Stomach (tissue), 9 donors: ENCODE measurements around the gene SLC4A2. TPM values are rescaled to one million over a fixed set of nuclear protein-coding genes. Genes with fewer than 3 reads are reported as not detected.

ENCODE experiments used
- DNase-seq, 2 donors: peaks; one replicate each; pipeline versions ENCODE4 v3.0.0 to v3.0.0-alpha.2; 2013 to 2019
- H3K27ac ChIP-seq, 5 donors: fragments of 200-600 bp in 4 of 5; sonication (generic) in 4 of 5; one replicate each; pipeline ENCODE4 v1.5.1; 2013 to 2019; ENCODE audit warnings: mild to moderate bottlenecking in 1 of 5, moderate library complexity in 1 of 5
- H3K27me3 ChIP-seq, 3 donors: fragments of 200-600 bp; sonication (generic); one replicate each; pipeline ENCODE4 v1.5.1; 2017 to 2019; ENCODE audit warnings: mixed run types in 1 of 3
- H3K36me3 ChIP-seq, 4 donors: fragments of 200-600 bp; sonication (generic); 1 replicate in 3 of 4; 2 replicates in 1 of 4; pipeline ENCODE4 v1.5.1; 2016 to 2019
- H3K4me1 ChIP-seq, 4 donors: fragments of 200-600 bp; sonication (generic); one replicate each; pipeline ENCODE4 v1.5.1; 2016 to 2019
- H3K4me3 ChIP-seq, 4 donors: fragments of 200-600 bp; sonication (generic) in 3 of 4; one replicate each; pipeline ENCODE4 v1.5.1; 2016 to 2019; ENCODE audit warnings: mild to moderate bottlenecking in 1 of 4
- H3K9me3 ChIP-seq, 4 donors: fragments of 200-600 bp; sonication (generic); one replicate each; pipeline ENCODE4 v1.5.1; 2016 to 2019
- CTCF ChIP-seq, 7 experiments: fragments of 450-650 bp in 4 of 7; fragments of 200-600 bp in 3 of 7; sonication (generic) in 3 of 7; IDR thresholded peaks; one replicate each; pipeline ENCODE4 v1.5.1; 2016 to 2019; ENCODE audit warnings: antibody characterized with exemption in 7 of 7, control low read depth in 2 of 7, mild to moderate bottlenecking in 1 of 7
- EP300 ChIP-seq: sonication (generic); formaldehyde crosslinking; IDR thresholded peaks from one replicate; pipeline ENCODE4 v1.6.1; 2017; ENCODE audit warnings: antibody characterized with exemption
- POLR2A ChIP-seq, 4 donors: fragments of 450-650 bp; IDR thresholded peaks; one replicate each; pipeline ENCODE4 v1.6.1; 2016; ENCODE audit warnings: antibody characterized with exemption in 4 of 4, control low read depth in 2 of 4, mild to moderate bottlenecking in 1 of 4, moderate library complexity in 1 of 4
- POLR2AphosphoS5 ChIP-seq, 3 donors: sonication (generic); formaldehyde crosslinking; IDR thresholded peaks; one replicate each; pipeline ENCODE4 v1.6.1; 2016; ENCODE audit warnings: antibody characterized with exemption in 3 of 3
- WGBS, 5 donors: extraction: QIAGEN DNeasy Blood & Tissue Kit in 3 of 5; methylation state at CpG; one replicate each; pipeline versions ENCODE4 v1.1.5 to v1.1.7; 2013 to 2018; 5-methylcytosine and 5-hydroxymethylcytosine counted together
- intact Hi-C: fragments of 100-400 bp; cut with DNase I; formaldehyde crosslinking; loops from one replicate; pipeline ENCODE4 v1.15.1; 2023; ENCODE audit warnings: low total_unique reads
- polyA plus RNA-seq, 3 donors: library from polyadenylated mRNA; stranded (reverse); fragments of 200-250 nt; gene quantifications; one replicate each; pipeline ENCODE4 v1.2.3, GENCODE V29; 2013
- total RNA-seq, 5 donors: library from RNA; depleted of rRNA; stranded (reverse); fragments of >200 nt; gene quantifications; one replicate each; pipeline versions ENCODE4 v1.1.0 to v1.2.3, GENCODE V29; 2014 to 2016
- donor health status: healthy with polysubstance abuse.
- donor health status: Bipolar disorder and iron deficiency.
- donor health status: healthy.

The SLC4A2 gene
- total and polyA plus RNA-seq, 8 donors: 65.9 to 296 (median 126) TPM

- H3K4me1 ChIP-seq: peaks cover 26 to 37% (median 32%) of the 10 kb centered on the region in 4 donors
- no peak for DNase-seq
- TF ChIP-seq CTCF (IDR thresholded peaks at IDR 0.05) (no peak), POLR2AphosphoS5 (IDR thresholded peaks at IDR 0.05) (no peak), EP300 (no peak), POLR2A (IDR thresholded peaks at IDR 0.05) (no peak)
- H3K36me3 ChIP-seq: peaks cover 37 to 61% (median 56%) of the 10 kb centered on the region in 4 donors
- intact Hi-C loops: loop anchor here (10.0 kb wide), 1 partner anchor 53 kb away; no protein-coding TSS in a partner anchor
- H3K27ac ChIP-seq: no peak overlapping the region
- H3K27me3 ChIP-seq: no peaks in the 10 kb centered on the region
- H3K9me3 ChIP-seq: no peaks in the 10 kb centered on the region
- H3K4me3 ChIP-seq: no peak overlapping the region
- WGBS, 5 donors: 85 to 88% (median 87%) methylated on average over 12 of the region's 12 CpGs
These were observed 58.2 kb downstream of the SLC4A2 start for GRCh38 chr7:151117565-151117964.

- Histone ChIP-seq H3K4me3 (no peak overlapping the region), H3K27ac (no peak overlapping the region), H3K36me3 (peaks cover 42 to 69% (median 64%) of the 10 kb centered on the region in 4 donors), H3K4me1 (peaks cover 21 to 29% (median 24%) of the 10 kb centered on the region in 4 donors), H3K9me3 (no peaks in the 10 kb centered on the region), H3K27me3 (no peaks in the 10 kb centered on the region)
- WGBS, 5 donors: 94 to 97% (median 96%) methylated on average over 32 to 38 of the region's 38 CpGs
- intact Hi-C loops: loop anchor here (10.0 kb wide), 1 partner anchor 54 kb away; no protein-coding TSS in a partner anchor
- no peak for DNase-seq
- no peak for TF ChIP-seq CTCF (IDR thresholded peaks at IDR 0.05)
- no peak for TF ChIP-seq EP300
- TF ChIP-seq POLR2AphosphoS5 (IDR thresholded peaks at IDR 0.05): no peak
- no peak for TF ChIP-seq POLR2A (IDR thresholded peaks at IDR 0.05)
These were observed 59.0 kb downstream of the SLC4A2 start for GRCh38 chr7:151118108-151119054.

- Histone ChIP-seq H3K27me3 (no peaks in the 10 kb centered on the region), H3K4me1 (peaks cover 14 to 27% (median 20%) of the 10 kb centered on the region in 4 donors), H3K9me3 (no peaks in the 10 kb centered on the region), H3K27ac (no peak overlapping the region), H3K36me3 (peaks cover 42 to 76% (median 70%) of the 10 kb centered on the region in 4 donors), H3K4me3 (no peak overlapping the region)
- DNase-seq: no peak
- intact Hi-C loops: loop anchor here (10.0 kb wide), 1 partner anchor 54 kb away; no protein-coding TSS in a partner anchor
- TF ChIP-seq EP300: no peak
- WGBS, 5 donors: 92 to 98% (median 94%) methylated on average over 13 of the region's 13 CpGs
These were observed 59.6 kb downstream of the SLC4A2 start for GRCh38 chr7:151119055-151119415.

GRCh38 chr7:151119902-151120301 lies 60.5 kb downstream of the SLC4A2 start:
- H3K27ac ChIP-seq: no peak overlapping the region
- H3K27me3 ChIP-seq: no peaks in the 10 kb centered on the region
- H3K36me3 ChIP-seq: peaks cover 49 to 84% (median 79%) of the 10 kb centered on the region in 4 donors
- no peak for DNase-seq
- WGBS, 5 donors: 89 to 93% (median 93%) methylated on average over 26 to 27 of the region's 27 CpGs
- no peak for TF ChIP-seq POLR2A (IDR thresholded peaks at IDR 0.05)
- no peak for TF ChIP-seq CTCF (IDR thresholded peaks at IDR 0.05)
- no peak for TF ChIP-seq POLR2AphosphoS5 (IDR thresholded peaks at IDR 0.05)
- no peak for TF ChIP-seq EP300
- intact Hi-C loops: loop anchor here (10.0 kb wide), 1 partner anchor 55 kb away; no protein-coding TSS in a partner anchor
- peaks cover 9 to 30% (median 18%) of the 10 kb centered on the region in 4 donors for H3K4me1 ChIP-seq
- no peak overlapping the region for H3K4me3 ChIP-seq
- no peaks in the 10 kb centered on the region for H3K9me3 ChIP-seq
